ENCODE data around the gene PGF. TPM values are rescaled to one million over a fixed set of nuclear protein-coding genes. Genes with fewer than 3 reads are reported as not detected.

The PGF gene
- total RNA-seq, 5 donors from 2014 or later (not counting 1 experiment from before 2014, with no cell fraction given): 0.09 to 0.29 TPM; not detected in 3

GRCh38 chr14:74968811-74969210, 13.4 kb upstream of the PGF start:
- no peak overlapping the region for H3K27ac Mint-ChIP-seq

GRCh38 chr14:74965486-74966153, 10.2 kb upstream of the PGF start:
- Mint-ChIP-seq H3K9me3 (no peaks in the 10 kb centered on the region), H3K36me3 (no peaks in the 10 kb centered on the region), H3K27me3 (peaks cover 3 to 8% of the 10 kb centered on the region in 2 donors), H3K27ac (no peak overlapping the region), H3K4me3 (no peak overlapping the region), H3K4me1 (peaks cover 0 to 6% (median 0%) of the 10 kb centered on the region in 3 donors)
- ChIA-PET CTCF (no interaction called here), POLR2A (interaction anchor here in 1 of 2 donors (0.6 kb wide), 1 partner anchor 97 kb away, joined by 7 read pairs; no protein-coding TSS in a partner anchor)
- no peaks in the 10 kb centered on the region for H3K36me3 ChIP-seq (ENCODE audit: control insufficient read depth in 2 of 2, extremely low read depth in 1 of 2, insufficient read depth in 1 of 2, low read length in 1 of 2)
- no peaks in the 10 kb centered on the region for H3K9me3 ChIP-seq
- peaks cover 0 to 17% of the 10 kb centered on the region in 2 experiments for H3K27me3 ChIP-seq (replicated peaks in 1 of 2; ENCODE audit: control insufficient read depth in 2 of 2, extremely low read depth in 1 of 2, insufficient read depth in 2 of 2, low read length in 1 of 2)
- no peak overlapping the region for H3K4me3 ChIP-seq (ENCODE audit: control insufficient read depth in 1 of 2, extremely low read depth in 1 of 2, low read length in 1 of 2)
- DNase-seq (no peak), ATAC-seq (replicated peaks in 1 of 4) (no peak)
- WGBS (ENCODE audit: insufficient coverage): no CpG with 5 or more reads among the region's 5 CpGs
- no peaks in the 10 kb centered on the region for H3K4me1 ChIP-seq (ENCODE audit: control insufficient read depth in 1 of 2, extremely low read depth in 1 of 2, insufficient read depth in 2 of 2, low read length in 2 of 2)
- H3K27ac ChIP-seq (ENCODE audit: low read length): no peak overlapping the region

More at GRCh38 chr14:74968811-74969210, 13.4 kb upstream of the PGF start:
- peaks cover 0 to 8% of the 10 kb centered on the region in 2 experiments for H3K27me3 ChIP-seq (replicated peaks in 1 of 2; ENCODE audit: control insufficient read depth in 2 of 2, extremely low read depth in 1 of 2, insufficient read depth in 2 of 2, low read length in 1 of 2)
- ATAC-seq (replicated peaks in 1 of 4): no peak
- Mint-ChIP-seq H3K4me3 (no peak overlapping the region), H3K9me3 (no peaks in the 10 kb centered on the region), H3K27me3 (peaks cover 3 to 5% of the 10 kb centered on the region in 2 donors), H3K36me3 (no peaks in the 10 kb centered on the region), H3K4me1 (peaks cover 0 to 3% (median 2%) of the 10 kb centered on the region in 3 donors)
- ChIA-PET CTCF (no interaction called here), POLR2A (interaction anchor here in 1 of 2 donors (0.7 kb wide), 1 partner anchor 80 kb away, joined by 6 read pairs; no protein-coding TSS in a partner anchor)
- H3K4me3 ChIP-seq (ENCODE audit: control insufficient read depth in 1 of 2, extremely low read depth in 1 of 2, low read length in 1 of 2): no peak overlapping the region
- H3K36me3 ChIP-seq (ENCODE audit: control insufficient read depth in 2 of 2, extremely low read depth in 1 of 2, insufficient read depth in 1 of 2, low read length in 1 of 2): no peaks in the 10 kb centered on the region
- no CpG with 5 or more reads among the region's 1 CpG for WGBS (ENCODE audit: insufficient coverage)
- no peak overlapping the region for H3K27ac ChIP-seq (ENCODE audit: low read length)
- no peaks in the 10 kb centered on the region for H3K9me3 ChIP-seq
- no peak for DNase-seq
- H3K4me1 ChIP-seq (ENCODE audit: control insufficient read depth in 1 of 2, extremely low read depth in 1 of 2, insufficient read depth in 2 of 2, low read length in 2 of 2): peaks cover 0 to 6% of the 10 kb centered on the region in 2 experiments

GRCh38 chr14:74964787-74965485, 9.5 kb upstream of the PGF start:
- ATAC-seq (replicated peaks in 1 of 4) (no peak), DNase-seq (no peak)
- H3K36me3 ChIP-seq (ENCODE audit: control insufficient read depth in 2 of 2, extremely low read depth in 1 of 2, insufficient read depth in 1 of 2, low read length in 1 of 2): no peaks in the 10 kb centered on the region
- Mint-ChIP-seq H3K9me3 (no peaks in the 10 kb centered on the region), H3K36me3 (no peaks in the 10 kb centered on the region), H3K27ac (no peak overlapping the region), H3K4me3 (no peak overlapping the region), H3K4me1 (peaks cover 0 to 6% (median 0%) of the 10 kb centered on the region in 3 donors), H3K27me3 (peaks cover 3 to 8% of the 10 kb centered on the region in 2 donors)
- CTCF ChIA-PET: no interaction called here
- peaks cover 0 to 20% of the 10 kb centered on the region in 2 experiments for H3K27me3 ChIP-seq (replicated peaks in 1 of 2; ENCODE audit: control insufficient read depth in 2 of 2, extremely low read depth in 1 of 2, insufficient read depth in 2 of 2, low read length in 1 of 2)
- no peaks in the 10 kb centered on the region for H3K4me1 ChIP-seq (ENCODE audit: control insufficient read depth in 1 of 2, extremely low read depth in 1 of 2, insufficient read depth in 2 of 2, low read length in 2 of 2)
- H3K4me3 ChIP-seq (ENCODE audit: control insufficient read depth in 1 of 2, extremely low read depth in 1 of 2, low read length in 1 of 2): no peak overlapping the region
- no peak overlapping the region for H3K27ac ChIP-seq (ENCODE audit: low read length)
- no CpG with 5 or more reads among the region's 4 CpGs for WGBS (ENCODE audit: insufficient coverage)
- H3K9me3 ChIP-seq: no peaks in the 10 kb centered on the region
- POLR2A ChIA-PET: interaction anchor here in 1 of 2 donors (0.6 kb wide), 1 partner anchor 98 kb away, joined by 7 read pairs; no protein-coding TSS in a partner anchor

DNA sequence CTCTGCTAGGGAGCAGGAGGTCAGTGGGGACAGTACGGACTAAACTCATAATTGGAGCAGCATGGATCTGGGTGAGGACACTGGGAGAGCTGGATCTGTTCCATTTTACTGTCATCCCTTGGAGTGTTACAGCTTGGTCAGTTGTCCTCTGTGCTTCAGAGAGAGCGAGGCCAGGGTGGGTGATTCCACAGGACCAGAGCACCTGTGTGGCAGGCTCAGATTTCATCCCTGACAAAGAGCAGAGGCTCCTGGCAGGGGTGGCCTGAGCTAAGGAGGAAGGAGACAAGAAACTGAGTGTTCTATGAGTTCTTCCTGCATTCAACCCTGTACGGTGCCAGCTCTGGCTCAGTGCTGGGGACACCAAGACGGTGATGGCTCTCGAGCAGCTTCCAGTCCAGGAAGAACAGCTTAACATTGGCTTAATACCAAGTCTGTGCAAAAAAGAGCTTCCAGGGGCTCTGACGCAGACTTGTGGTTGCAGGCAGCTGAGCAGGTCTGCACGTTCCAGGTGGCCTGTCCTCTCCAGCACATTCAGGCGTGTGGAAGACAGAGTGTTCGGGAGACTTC, 8.4 kb upstream of the PGF start:
- no peak overlapping the region for H3K27ac Mint-ChIP-seq
- peaks cover 3 to 8% of the 10 kb centered on the region in 2 donors for H3K27me3 Mint-ChIP-seq
- Histone ChIP-seq H3K36me3 (ENCODE audit: control insufficient read depth in 2 of 2, extremely low read depth in 1 of 2, insufficient read depth in 1 of 2, low read length in 1 of 2) (no peaks in the 10 kb centered on the region), H3K27me3 (replicated peaks in 1 of 2; ENCODE audit: control insufficient read depth in 2 of 2, extremely low read depth in 1 of 2, insufficient read depth in 2 of 2, low read length in 1 of 2) (peaks cover 0 to 23% of the 10 kb centered on the region in 2 experiments), H3K9me3 (no peaks in the 10 kb centered on the region), H3K4me1 (ENCODE audit: control insufficient read depth in 1 of 2, extremely low read depth in 1 of 2, insufficient read depth in 2 of 2, low read length in 2 of 2) (no peaks in the 10 kb centered on the region), H3K4me3 (ENCODE audit: control insufficient read depth in 1 of 2, extremely low read depth in 1 of 2, low read length in 1 of 2) (no peak overlapping the region), H3K27ac (ENCODE audit: low read length) (no peak overlapping the region)
- ATAC-seq (replicated peaks in 1 of 4): no peak
- no peak for DNase-seq
- no peaks in the 10 kb centered on the region for H3K9me3 Mint-ChIP-seq
- ChIA-PET CTCF (no interaction called here), POLR2A (no interaction called here)
- H3K4me1 Mint-ChIP-seq: peaks cover 0 to 6% (median 0%) of the 10 kb centered on the region in 3 donors
- no peaks in the 10 kb centered on the region for H3K36me3 Mint-ChIP-seq
- WGBS (ENCODE audit: insufficient coverage): 36% methylated on average over 9 of the region's 9 CpGs
- H3K4me3 Mint-ChIP-seq: no peak overlapping the region

GRCh38 chr14:74963178-74963704, 7.8 kb upstream of the PGF start:
- Histone ChIP-seq H3K4me1 (ENCODE audit: control insufficient read depth in 1 of 2, extremely low read depth in 1 of 2, insufficient read depth in 2 of 2, low read length in 2 of 2) (no peaks in the 10 kb centered on the region), H3K4me3 (ENCODE audit: control insufficient read depth in 1 of 2, extremely low read depth in 1 of 2, low read length in 1 of 2) (no peak overlapping the region), H3K36me3 (ENCODE audit: control insufficient read depth in 2 of 2, extremely low read depth in 1 of 2, insufficient read depth in 1 of 2, low read length in 1 of 2) (no peaks in the 10 kb centered on the region), H3K27ac (ENCODE audit: low read length) (no peak overlapping the region), H3K9me3 (no peaks in the 10 kb centered on the region), H3K27me3 (replicated peaks in 1 of 2; ENCODE audit: control insufficient read depth in 2 of 2, extremely low read depth in 1 of 2, insufficient read depth in 2 of 2, low read length in 1 of 2) (peaks cover 0 to 23% of the 10 kb centered on the region in 2 experiments)
- ChIA-PET POLR2A (no interaction called here), CTCF (no interaction called here)
- H3K9me3 Mint-ChIP-seq: no peaks in the 10 kb centered on the region
- no peaks in the 10 kb centered on the region for H3K36me3 Mint-ChIP-seq
- 71% methylated on average over 8 of the region's 12 CpGs for WGBS (ENCODE audit: insufficient coverage)
- DNase-seq: no peak
- H3K4me3 Mint-ChIP-seq: no peak overlapping the region
- ATAC-seq (replicated peaks in 1 of 4): no peak
- H3K27me3 Mint-ChIP-seq: peaks cover 3 to 8% of the 10 kb centered on the region in 2 donors
- peaks cover 0 to 6% (median 0%) of the 10 kb centered on the region in 3 donors for H3K4me1 Mint-ChIP-seq
- no peak overlapping the region for H3K27ac Mint-ChIP-seq

DNA sequence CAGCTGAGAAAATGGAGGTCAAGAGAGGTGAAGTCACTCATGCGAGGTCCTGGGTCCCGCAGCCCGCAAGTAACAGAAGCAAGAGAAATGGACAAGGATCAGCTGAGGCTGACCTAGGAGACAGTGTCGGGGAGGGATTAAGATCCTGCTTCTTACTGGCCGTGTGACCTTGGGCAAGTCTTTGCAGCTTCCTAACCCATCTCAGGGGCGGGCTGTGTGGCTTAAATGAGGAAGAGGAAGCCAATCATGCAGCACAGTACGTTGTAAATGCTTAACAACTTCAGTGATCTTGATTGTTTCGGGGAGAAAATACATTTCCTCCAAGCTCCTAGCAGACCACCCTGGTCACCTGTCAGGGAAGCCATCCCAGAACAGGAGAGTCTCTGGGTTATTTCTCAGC, 7.1 kb upstream of the PGF start:
- no peak overlapping the region for H3K27ac ChIP-seq (ENCODE audit: low read length)
- H3K27me3 ChIP-seq (replicated peaks in 1 of 2; ENCODE audit: control insufficient read depth in 2 of 2, extremely low read depth in 1 of 2, insufficient read depth in 2 of 2, low read length in 1 of 2): peaks cover 0 to 23% of the 10 kb centered on the region in 2 experiments
- CTCF ChIA-PET: no interaction called here
- H3K36me3 Mint-ChIP-seq: no peaks in the 10 kb centered on the region
- no peak overlapping the region for H3K4me3 ChIP-seq (ENCODE audit: control insufficient read depth in 1 of 2, extremely low read depth in 1 of 2, low read length in 1 of 2)
- ATAC-seq (replicated peaks in 1 of 4) (no peak), DNase-seq (peak in 1 of 35 experiments; percentile 15)
- peaks cover 0 to 6% (median 0%) of the 10 kb centered on the region in 3 donors for H3K4me1 Mint-ChIP-seq
- peaks cover 3 to 8% of the 10 kb centered on the region in 2 donors for H3K27me3 Mint-ChIP-seq
- 96% methylated on average over 4 of the region's 8 CpGs for WGBS (ENCODE audit: insufficient coverage)
- H3K4me1 ChIP-seq (ENCODE audit: control insufficient read depth in 1 of 2, extremely low read depth in 1 of 2, insufficient read depth in 2 of 2, low read length in 2 of 2): no peaks in the 10 kb centered on the region
- no peak overlapping the region for H3K4me3 Mint-ChIP-seq
- no peaks in the 10 kb centered on the region for H3K9me3 Mint-ChIP-seq
- H3K9me3 ChIP-seq: no peaks in the 10 kb centered on the region
- no peaks in the 10 kb centered on the region for H3K36me3 ChIP-seq (ENCODE audit: control insufficient read depth in 2 of 2, extremely low read depth in 1 of 2, insufficient read depth in 1 of 2, low read length in 1 of 2)
- POLR2A ChIA-PET: no interaction called here
- no peak overlapping the region for H3K27ac Mint-ChIP-seq

All from T-cell (primary cell).